HT-29 (cell line): ENCODE measurements around the gene KLHL2. TPM values are rescaled to one million over a fixed set of nuclear protein-coding genes. Genes with fewer than 3 reads are reported as not detected.
"Not testable (repeated sequence)": the region's sequence is repeated elsewhere in the genome, so short reads cannot be mapped to it uniquely, and the experiment has no call there.

Experiments used
- DNase-seq: peaks from one replicate; pipeline ENCODE4 v3.0.0-alpha.2; 2015; ENCODE audit warnings: low spot score
- total RNA-seq: library from RNA; depleted of rRNA; stranded (reverse); fragments of >200 nt; shearing (Covaris generic); gene quantifications from 2 replicates; pipeline ENCODE4 v1.2.3, GENCODE V29; 2014; rRNA removed

Gene KLHL2
- total RNA-seq: 10.0 and 11.9 TPM in 2 replicates

GRCh38 chr4:165207431-165208220, at the start of gene KLHL2:
Gene KLHL2 (plus strand): TSS chr4:165207561. CDS start chr4:165207877, 316 bp downstream.
- DNase-seq: peak; percentile 53

GRCh38 chr4:165158762-165159161, 48.6 kb upstream of the KLHL2 start:
- DNase-seq: no peak

GRCh38 chr4:165164257-165164656, 43.1 kb upstream of the KLHL2 start:
- no peak for DNase-seq

DNA sequence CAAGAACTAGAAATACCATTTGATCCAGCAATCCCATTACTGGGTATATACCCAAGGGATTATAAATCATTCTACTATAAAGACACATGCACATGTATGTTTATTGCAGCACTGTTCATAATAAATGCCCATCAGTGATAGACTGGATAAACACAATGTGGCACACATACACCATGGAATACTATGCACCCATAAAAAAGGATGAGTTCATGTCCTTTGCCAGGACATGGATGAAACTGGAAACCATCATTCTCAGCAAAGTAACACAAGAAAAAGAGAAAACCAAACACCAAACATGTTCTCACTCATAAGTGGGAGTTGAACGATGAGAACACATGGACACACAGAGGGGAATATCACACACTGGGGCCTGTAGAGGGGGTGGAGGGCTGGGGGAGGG, 40.5 kb upstream of the KLHL2 start:
- DNase-seq: not testable (repeated sequence)

GRCh38 chr4:165167650-165168049, 39.7 kb upstream of the KLHL2 start:
- no peak for DNase-seq

DNA sequence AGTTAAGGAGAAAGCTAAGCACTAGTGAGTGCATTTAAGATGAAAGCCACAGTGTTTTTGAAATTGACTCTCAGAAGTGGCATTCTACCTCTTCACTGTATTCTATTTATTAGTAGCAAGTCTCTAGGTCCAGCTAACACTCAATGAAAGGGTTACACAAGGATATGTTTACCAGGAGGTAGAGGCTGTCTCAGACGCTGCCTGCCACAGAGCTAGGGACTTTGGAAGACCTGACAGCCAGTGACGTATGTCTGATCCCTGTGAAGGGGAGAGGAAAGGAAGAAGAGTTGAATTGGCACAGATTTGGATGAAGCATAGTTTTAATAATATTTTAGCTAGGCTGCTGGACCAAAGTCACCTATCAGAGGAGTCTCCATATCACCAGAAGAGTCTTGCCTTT, 36.5 kb upstream of the KLHL2 start:
- no peak for DNase-seq

DNA sequence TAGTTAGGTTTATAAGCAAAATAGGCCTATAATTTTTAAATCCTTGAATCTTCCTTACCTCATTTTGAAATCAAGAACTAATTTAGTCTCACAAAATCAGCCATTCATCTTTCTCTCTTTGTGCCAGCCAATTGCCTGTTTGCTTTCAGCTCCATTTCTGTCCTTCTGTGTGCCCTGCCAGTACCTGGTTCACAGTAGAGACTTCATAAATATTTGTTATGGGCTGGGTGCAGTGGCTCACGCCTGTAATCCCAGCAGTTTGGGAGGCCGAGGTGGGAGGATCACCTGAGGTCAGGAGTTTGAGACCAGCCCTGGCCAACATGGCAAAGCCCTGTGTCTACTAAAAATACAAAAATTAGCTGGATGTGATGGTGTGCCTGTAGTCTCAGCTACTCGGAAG, 31.9 kb upstream of the KLHL2 start:
- not testable (repeated sequence) for DNase-seq

DNA sequence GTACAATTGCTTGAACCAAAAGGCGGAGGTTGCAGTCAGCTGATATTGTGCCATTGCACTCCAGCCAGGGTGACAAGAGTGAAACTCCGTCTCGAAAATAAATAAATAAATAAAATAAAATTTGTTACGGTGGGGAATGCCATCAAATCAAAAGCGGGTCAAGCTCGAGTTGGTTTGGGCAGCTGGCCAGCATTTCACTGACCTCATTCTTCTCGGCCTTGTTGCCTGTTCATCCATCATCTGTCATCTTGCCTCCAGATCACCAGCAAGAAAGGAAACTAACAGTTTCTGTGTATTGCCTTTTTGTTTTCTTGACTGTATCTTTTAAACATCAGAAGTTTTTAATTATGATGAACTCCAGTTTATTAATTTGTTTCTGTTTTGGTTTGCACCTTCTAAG, 31.5 kb upstream of the KLHL2 start:
- no peak for DNase-seq

DNA sequence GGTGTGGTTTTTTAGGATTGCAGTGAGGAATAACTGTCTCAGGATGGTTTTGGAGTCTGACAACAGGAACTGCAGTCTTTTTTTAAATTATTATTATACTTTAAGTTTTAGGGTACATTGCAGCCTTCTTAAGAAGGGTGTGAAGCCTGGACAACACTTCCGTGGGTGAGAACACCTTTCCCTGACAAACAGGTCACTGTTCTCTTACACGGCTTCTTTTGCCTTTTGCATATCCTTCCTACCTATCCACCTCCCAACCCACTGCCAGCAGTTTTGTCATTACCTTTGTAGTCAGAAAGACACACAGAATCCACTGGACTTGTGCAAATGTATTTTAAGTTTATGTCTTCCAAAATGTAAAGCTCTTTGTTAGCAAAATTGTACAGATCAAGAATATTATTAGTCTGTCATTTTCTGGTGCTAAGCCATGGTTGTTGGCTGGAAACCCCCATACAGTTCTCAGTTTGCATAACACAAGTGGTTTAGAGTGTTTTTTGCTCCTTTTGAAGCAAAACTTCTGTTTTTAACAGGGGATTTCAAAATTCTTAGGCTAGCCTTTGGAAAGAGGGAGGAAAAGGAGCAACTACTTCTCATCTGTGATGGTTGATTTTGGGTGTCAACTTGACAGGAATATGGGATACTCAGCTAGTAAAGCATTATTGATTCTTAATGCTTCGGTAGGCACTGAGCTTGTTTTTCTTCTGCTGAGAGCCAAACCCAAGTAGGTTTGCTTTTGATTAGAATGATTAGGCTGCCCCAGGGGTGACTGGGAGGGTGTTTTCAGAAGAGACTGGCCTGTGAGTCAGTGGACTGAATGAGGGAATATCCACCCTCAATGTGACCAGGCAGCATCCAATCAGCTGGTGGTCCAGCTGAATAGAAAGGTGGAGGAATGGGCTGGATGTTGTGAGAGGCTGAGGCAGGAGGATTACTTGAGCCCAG, 29.4 kb upstream of the KLHL2 start:
- DNase-seq: no peak

- DNase-seq: no peak
Observed at GRCh38 chr4:165184220-165184619, 23.1 kb upstream of the KLHL2 start.

- not testable (repeated sequence) for DNase-seq
Observed at GRCh38 chr4:165184998-165185397, 22.4 kb upstream of the KLHL2 start.

GRCh38 chr4:165185448-165185847, 21.9 kb upstream of the KLHL2 start:
- DNase-seq: no peak

- no peak for DNase-seq
Observed at GRCh38 chr4:165190591-165191347, 16.6 kb upstream of the KLHL2 start.

- no peak for DNase-seq
Observed at GRCh38 chr4:165191348-165191656, 16.1 kb upstream of the KLHL2 start.

DNA sequence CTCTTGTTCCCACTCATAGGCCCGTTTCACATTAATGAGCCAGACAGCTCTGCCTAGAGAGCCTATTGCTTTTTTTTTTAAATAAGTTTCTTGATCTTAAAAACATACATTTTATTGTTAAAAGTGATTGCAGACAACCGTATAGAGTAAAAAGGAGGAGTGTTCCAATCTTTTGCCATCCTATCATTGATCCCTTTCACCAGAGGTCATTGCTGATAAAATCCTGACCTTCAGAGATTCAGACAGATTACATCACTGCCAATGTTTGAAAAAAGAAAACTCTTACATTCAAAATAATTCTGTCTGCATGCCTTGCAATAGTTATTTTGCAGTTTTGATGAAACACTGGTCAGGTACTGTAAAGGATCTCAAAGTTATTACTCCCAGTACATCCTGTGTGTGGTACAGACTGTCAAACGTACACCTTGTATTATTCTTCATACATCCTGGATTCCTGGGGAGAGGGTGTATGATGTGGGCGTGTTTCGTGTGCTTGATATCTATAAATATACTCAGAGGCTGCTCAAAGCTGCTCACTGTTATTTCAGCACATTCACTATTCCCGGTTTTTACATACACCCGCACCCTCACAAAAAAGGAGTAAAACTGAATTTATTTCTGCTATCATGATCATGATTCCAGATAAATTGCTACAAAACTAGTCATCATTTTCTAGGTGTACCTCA, 15.4 kb upstream of the KLHL2 start:
- no peak for DNase-seq

GRCh38 chr4:165192500-165192898, 14.9 kb upstream of the KLHL2 start:
- DNase-seq: no peak

GRCh38 chr4:165192956-165193355, 14.4 kb upstream of the KLHL2 start:
- no peak for DNase-seq

GRCh38 chr4:165194368-165194767, 13.0 kb upstream of the KLHL2 start:
- no peak for DNase-seq

GRCh38 chr4:165198329-165198728, 9.0 kb upstream of the KLHL2 start:
- DNase-seq: no peak

- DNase-seq: no peak
Observed at GRCh38 chr4:165199286-165199685, 8.1 kb upstream of the KLHL2 start.

- peak; percentile 52 for DNase-seq
Observed at GRCh38 chr4:165199722-165200121, 7.6 kb upstream of the KLHL2 start.
